Testis (tissue), 2 donors: ENCODE data around the gene CTDSPL2.

ENCODE experiments used
- CTCF ChIP-seq, 3 experiments: fragments of 450-650 bp in 2 of 3; fragments of 200-600 bp in 1 of 3; sonication (generic) in 1 of 3; IDR thresholded peaks; one replicate each; pipeline ENCODE4 v1.5.1; 2016 to 2019; ENCODE audit warnings: antibody characterized with exemption in 3 of 3, mild to moderate bottlenecking in 2 of 3, moderate library complexity in 1 of 3
- POLR2A ChIP-seq: fragments of 450-650 bp; IDR thresholded peaks from one replicate; pipeline ENCODE4 v1.6.1; 2017; ENCODE audit warnings: antibody characterized with exemption, mild to moderate bottlenecking, moderate library complexity

DNA sequence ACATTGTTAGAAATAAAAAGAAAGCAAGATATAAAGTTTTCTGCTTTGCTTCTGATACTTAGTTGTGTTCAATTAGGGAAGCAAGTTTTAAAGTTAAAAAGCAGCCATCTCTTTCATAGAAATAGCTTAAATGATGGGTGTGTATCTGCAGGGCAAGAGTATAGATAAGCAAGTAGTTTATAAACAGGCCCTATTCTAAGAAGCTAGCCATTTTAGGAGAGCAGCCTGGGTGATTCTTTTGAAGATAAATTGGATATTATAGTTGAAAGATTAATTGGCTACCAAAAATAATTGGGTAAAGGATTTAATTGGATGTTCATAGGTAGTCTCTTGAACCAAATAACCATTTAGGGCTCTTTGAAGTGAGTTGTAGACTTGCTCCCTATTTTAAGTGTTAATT, 115.2 kb downstream of the CTDSPL2 start:
- TF ChIP-seq CTCF (IDR thresholded peaks at IDR 0.05) (no peak), POLR2A (no peak)
